ENCODE data around the gene AJAP1.

GRCh38 chr1:4664095-4664494 is 9.7 kb downstream of the AJAP1 start:
- TF ChIP-seq, protein P1, sequence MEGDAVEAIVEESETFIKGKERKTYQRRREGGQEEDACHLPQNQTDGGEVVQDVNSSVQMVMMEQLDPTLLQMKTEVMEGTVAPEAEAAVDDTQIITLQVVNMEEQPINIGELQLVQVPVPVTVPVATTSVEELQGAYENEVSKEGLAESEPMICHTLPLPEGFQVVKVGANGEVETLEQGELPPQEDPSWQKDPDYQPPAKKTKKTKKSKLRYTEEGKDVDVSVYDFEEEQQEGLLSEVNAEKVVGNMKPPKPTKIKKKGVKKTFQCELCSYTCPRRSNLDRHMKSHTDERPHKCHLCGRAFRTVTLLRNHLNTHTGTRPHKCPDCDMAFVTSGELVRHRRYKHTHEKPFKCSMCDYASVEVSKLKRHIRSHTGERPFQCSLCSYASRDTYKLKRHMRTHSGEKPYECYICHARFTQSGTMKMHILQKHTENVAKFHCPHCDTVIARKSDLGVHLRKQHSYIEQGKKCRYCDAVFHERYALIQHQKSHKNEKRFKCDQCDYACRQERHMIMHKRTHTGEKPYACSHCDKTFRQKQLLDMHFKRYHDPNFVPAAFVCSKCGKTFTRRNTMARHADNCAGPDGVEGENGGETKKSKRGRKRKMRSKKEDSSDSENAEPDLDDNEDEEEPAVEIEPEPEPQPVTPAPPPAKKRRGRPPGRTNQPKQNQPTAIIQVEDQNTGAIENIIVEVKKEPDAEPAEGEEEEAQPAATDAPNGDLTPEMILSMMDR (IDR thresholded peaks at IDR 0.05; ENCODE audit: low read depth, low read length), result no peak
- TF ChIP-seq POLR2A (IDR thresholded peaks at IDR 0.05; ENCODE audit: extremely low read depth, insufficient read length), result no peak
